Sigmoid colon (tissue), 7 donors: ENCODE data around the gene ANXA2. TPM values are rescaled to one million over a fixed set of nuclear protein-coding genes. Genes with fewer than 3 reads are reported as not detected.

Source experiments
- DNase-seq: peaks from one replicate; pipeline ENCODE4 v3.0.0-alpha.2; 2019
- H3K27ac ChIP-seq, 4 donors: fragments of 200-600 bp; sonication (generic); one replicate each; pipeline ENCODE4 v1.5.1; 2016 to 2019; ENCODE audit warnings: mild to moderate bottlenecking in 1 of 4
- H3K27me3 ChIP-seq, 3 donors: fragments of 200-600 bp; sonication (generic); one replicate each; pipeline ENCODE4 v1.5.1; 2019; ENCODE audit warnings: mild to moderate bottlenecking in 1 of 3
- H3K36me3 ChIP-seq, 4 donors: fragments of 200-600 bp; sonication (generic); one replicate each; pipeline ENCODE4 v1.5.1; 2016 to 2019
- H3K4me1 ChIP-seq, 4 donors: fragments of 200-600 bp; sonication (generic); one replicate each; pipeline ENCODE4 v1.5.1; 2017 to 2019
- H3K4me3 ChIP-seq, 4 donors: fragments of 200-600 bp; sonication (generic); one replicate each; pipeline ENCODE4 v1.5.1; 2017 to 2019; ENCODE audit warnings: mild to moderate bottlenecking in 2 of 4, moderate library complexity in 1 of 4
- H3K9me3 ChIP-seq, 4 donors: fragments of 200-600 bp in 3 of 4; sonication (generic) in 3 of 4; one replicate each; pipeline versions ENCODE4 v1.5.1 to v1.6.1; 2013 to 2019
- EP300 ChIP-seq, 4 donors: sonication (generic); formaldehyde crosslinking; IDR thresholded peaks; one replicate each; pipeline ENCODE4 v1.6.1; 2017; ENCODE audit warnings: antibody characterized with exemption in 4 of 4
- POLR2A ChIP-seq, 2 donors: fragments of 450-650 bp; IDR thresholded peaks; one replicate each; pipeline ENCODE4 v1.6.1; 2016; ENCODE audit warnings: antibody characterized with exemption in 2 of 2, mild to moderate bottlenecking in 2 of 2, moderate library complexity in 2 of 2
- POLR2AphosphoS5 ChIP-seq, 4 donors: sonication (generic); formaldehyde crosslinking; IDR thresholded peaks; one replicate each; pipeline ENCODE4 v1.6.1; 2017; ENCODE audit warnings: antibody characterized with exemption in 4 of 4
- WGBS, 2 donors: extraction: QIAGEN DNeasy Blood & Tissue Kit; methylation state at CpG; one replicate each; pipeline ENCODE4 v1.1.7; 2013; 5-methylcytosine and 5-hydroxymethylcytosine counted together
- intact Hi-C: fragments of 100-400 bp; cut with DNase I; formaldehyde crosslinking; loops from one replicate; pipeline ENCODE4 v1.15.1; 2023
- polyA plus RNA-seq, 3 donors: library from polyadenylated mRNA; stranded (reverse); fragments of 200-250 nt; gene quantifications; one replicate each; pipeline ENCODE4 v1.2.3, GENCODE V29; 2013
- total RNA-seq, 4 donors: library from RNA; depleted of rRNA; stranded (reverse); fragments of >200 nt; gene quantifications; one replicate each; pipeline ENCODE4 v1.1.0, GENCODE V29; 2016
- TF ChIP-seq, protein P1 (sequence below), 4 experiments: fragments of 450-650 bp in 3 of 4; fragments of 200-600 bp in 1 of 4; IDR thresholded peaks; one replicate each; pipeline ENCODE4 v1.5.1; 2016 to 2019; ENCODE audit warnings: antibody characterized with exemption in 4 of 4, mild to moderate bottlenecking in 3 of 4, moderate library complexity in 2 of 4
- donor health status: healthy with polysubstance abuse.
- donor health status: Bipolar disorder and iron deficiency.
- donor health status: healthy.

The ANXA2 gene
- total and polyA plus RNA-seq, 7 donors = 157 to 3,307 (median 366) TPM

- no peaks in the 10 kb centered on the region for H3K4me1 ChIP-seq
- intact Hi-C loops = no loop called here
- TF ChIP-seq, protein P1, sequence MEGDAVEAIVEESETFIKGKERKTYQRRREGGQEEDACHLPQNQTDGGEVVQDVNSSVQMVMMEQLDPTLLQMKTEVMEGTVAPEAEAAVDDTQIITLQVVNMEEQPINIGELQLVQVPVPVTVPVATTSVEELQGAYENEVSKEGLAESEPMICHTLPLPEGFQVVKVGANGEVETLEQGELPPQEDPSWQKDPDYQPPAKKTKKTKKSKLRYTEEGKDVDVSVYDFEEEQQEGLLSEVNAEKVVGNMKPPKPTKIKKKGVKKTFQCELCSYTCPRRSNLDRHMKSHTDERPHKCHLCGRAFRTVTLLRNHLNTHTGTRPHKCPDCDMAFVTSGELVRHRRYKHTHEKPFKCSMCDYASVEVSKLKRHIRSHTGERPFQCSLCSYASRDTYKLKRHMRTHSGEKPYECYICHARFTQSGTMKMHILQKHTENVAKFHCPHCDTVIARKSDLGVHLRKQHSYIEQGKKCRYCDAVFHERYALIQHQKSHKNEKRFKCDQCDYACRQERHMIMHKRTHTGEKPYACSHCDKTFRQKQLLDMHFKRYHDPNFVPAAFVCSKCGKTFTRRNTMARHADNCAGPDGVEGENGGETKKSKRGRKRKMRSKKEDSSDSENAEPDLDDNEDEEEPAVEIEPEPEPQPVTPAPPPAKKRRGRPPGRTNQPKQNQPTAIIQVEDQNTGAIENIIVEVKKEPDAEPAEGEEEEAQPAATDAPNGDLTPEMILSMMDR (IDR thresholded peaks at IDR 0.05) = no peak
- TF ChIP-seq POLR2A (IDR thresholded peaks at IDR 0.05) = no peak
- TF ChIP-seq EP300 (IDR thresholded peaks at IDR 0.05) = no peak
- TF ChIP-seq POLR2AphosphoS5 (IDR thresholded peaks at IDR 0.05) = no peak
- no peak overlapping the region for H3K4me3 ChIP-seq
- WGBS, 2 donors = 11 to 64% methylated on average over 1 of the region's 1 CpG
- no peak for DNase-seq
- H3K36me3 ChIP-seq = peaks cover 0 to 48% (median 9%) of the 10 kb centered on the region in 4 donors
- no peaks in the 10 kb centered on the region for H3K27me3 ChIP-seq
- no peak overlapping the region for H3K27ac ChIP-seq
- no peaks in the 10 kb centered on the region for H3K9me3 ChIP-seq
Measured at GRCh38 chr15:60441331-60441730, 43.5 kb upstream of the ANXA2 start.

DNA sequence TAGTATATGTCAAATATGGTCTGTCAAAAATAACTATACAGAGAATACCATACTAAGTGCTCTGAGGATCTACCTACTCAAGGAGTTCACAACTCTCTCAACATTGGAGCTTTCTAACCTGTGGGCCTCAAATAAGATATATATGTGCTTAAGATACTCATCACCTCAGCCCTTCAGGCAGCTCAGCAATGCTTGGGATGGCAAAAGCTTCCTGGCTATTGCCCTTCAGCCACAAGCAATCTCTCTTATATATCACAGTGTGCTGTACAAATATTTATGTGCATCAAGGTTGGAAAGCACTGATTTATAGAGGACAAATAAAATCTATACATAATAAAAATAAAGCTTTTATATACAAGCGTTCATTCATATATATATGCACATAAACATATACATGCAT, 40.9 kb upstream of the ANXA2 start:
- Histone ChIP-seq H3K9me3 (no peaks in the 10 kb centered on the region), H3K27me3 (no peaks in the 10 kb centered on the region), H3K4me1 (no peaks in the 10 kb centered on the region), H3K36me3 (peaks cover 0 to 72% (median 15%) of the 10 kb centered on the region in 4 donors), H3K4me3 (no peak overlapping the region), H3K27ac (no peak overlapping the region)
- WGBS, 2 donors = 80 to 93% methylated on average over 1 of the region's 1 CpG
- no peak for DNase-seq
- intact Hi-C loops = no loop called here
- no peak for TF ChIP-seq POLR2A (IDR thresholded peaks at IDR 0.05)
- TF ChIP-seq POLR2AphosphoS5 (IDR thresholded peaks at IDR 0.05) = no peak
- no peak for TF ChIP-seq EP300 (IDR thresholded peaks at IDR 0.05)
- TF ChIP-seq, protein P1 (IDR thresholded peaks at IDR 0.05) = no peak

- H3K4me3 ChIP-seq = no peak overlapping the region
- peaks cover 0 to 22% (median 8%) of the 10 kb centered on the region in 4 donors for H3K4me1 ChIP-seq
- intact Hi-C loops = no loop called here
- no peak for DNase-seq
- no peaks in the 10 kb centered on the region for H3K9me3 ChIP-seq
- H3K27me3 ChIP-seq = no peaks in the 10 kb centered on the region
- no peak overlapping the region for H3K27ac ChIP-seq
- TF ChIP-seq EP300 (IDR thresholded peaks at IDR 0.05) = no peak
- no peak for TF ChIP-seq POLR2A (IDR thresholded peaks at IDR 0.05)
- TF ChIP-seq, protein P1 (IDR thresholded peaks at IDR 0.05) = no peak
- no peak for TF ChIP-seq POLR2AphosphoS5 (IDR thresholded peaks at IDR 0.05)
- peaks cover 0 to 38% (median 0%) of the 10 kb centered on the region in 4 donors for H3K36me3 ChIP-seq
- 96% methylated on average over 1 of the region's 1 CpG for WGBS, 2 donors
Measured at GRCh38 chr15:60428935-60429334, 31.1 kb upstream of the ANXA2 start.

DNA sequence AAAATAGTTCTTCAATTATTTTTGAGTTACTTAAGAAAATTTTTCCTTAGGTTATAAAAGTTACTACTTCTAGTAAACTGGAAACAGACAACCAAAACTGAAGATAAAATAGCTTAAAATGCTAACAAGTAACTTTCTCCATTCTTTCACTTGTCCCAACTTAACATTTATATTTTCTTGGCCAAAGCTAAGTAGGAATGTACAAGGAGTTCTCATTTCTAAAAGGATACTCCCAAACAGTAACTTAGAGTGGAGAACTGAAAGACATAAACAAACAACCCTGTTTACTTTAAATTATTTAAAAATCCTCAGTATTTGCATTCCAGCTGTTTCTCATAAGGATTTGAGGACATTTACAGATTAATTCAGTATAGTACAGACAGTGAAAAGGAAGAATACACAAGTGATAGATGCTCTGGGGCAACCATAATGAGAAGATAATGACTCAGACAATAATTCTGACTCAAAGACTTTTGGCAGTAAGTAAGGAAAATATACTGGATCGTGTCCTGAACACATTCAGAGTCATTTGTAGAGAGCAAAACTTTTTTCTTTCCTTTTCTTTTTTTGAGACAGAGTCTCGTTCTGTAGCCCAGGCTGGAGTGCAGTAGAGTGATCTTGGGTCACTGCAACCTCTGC, 29.2 kb upstream of the ANXA2 start:
- TF ChIP-seq POLR2AphosphoS5 (IDR thresholded peaks at IDR 0.05) = peak in 1 of 4 donors; percentile 23
- TF ChIP-seq, protein P1 (IDR thresholded peaks at IDR 0.05) = no peak
- intact Hi-C loops = no loop called here
- H3K36me3 ChIP-seq = peaks cover 0 to 41% (median 0%) of the 10 kb centered on the region in 4 donors
- peaks cover 0 to 22% (median 14%) of the 10 kb centered on the region in 4 donors for H3K4me1 ChIP-seq
- no peaks in the 10 kb centered on the region for H3K9me3 ChIP-seq
- peak overlapping the region; percentile 20 to 62 (median 46) for H3K27ac ChIP-seq
- no peak overlapping the region for H3K4me3 ChIP-seq
- 69 to 75% methylated on average over 2 of the region's 2 CpGs for WGBS, 2 donors
- no peak for DNase-seq
- H3K27me3 ChIP-seq = no peaks in the 10 kb centered on the region

GRCh38 chr15:60425461-60425860, 27.7 kb upstream of the ANXA2 start:
- Histone ChIP-seq H3K27me3 (no peaks in the 10 kb centered on the region), H3K4me1 (peaks cover 0 to 22% (median 17%) of the 10 kb centered on the region in 4 donors), H3K4me3 (no peak overlapping the region), H3K27ac (no peak overlapping the region), H3K9me3 (no peaks in the 10 kb centered on the region), H3K36me3 (peaks cover 0 to 31% (median 0%) of the 10 kb centered on the region in 4 donors)
- WGBS, 2 donors = 65 to 78% methylated on average over 2 of the region's 2 CpGs
- TF ChIP-seq EP300 (IDR thresholded peaks at IDR 0.05) = no peak
- intact Hi-C loops = no loop called here
- no peak for DNase-seq
